ENCODE measurements around the gene SLC6A12.

Gene SLC6A12

GRCh38 chr12:225012-225411 is 11.1 kb upstream of the SLC6A12 start:
- TF ChIP-seq SPI1 (IDR thresholded peaks at IDR 0.05; ENCODE audit: borderline replicate concordance, low read depth) (no peak), POLR2AphosphoS5 (IDR thresholded peaks at IDR 0.05; ENCODE audit: low read depth) (no peak)
- Histone ChIP-seq H3K27ac (replicated peaks) (no peak overlapping the region), H3K27me3 (ENCODE audit: insufficient read depth, poor library complexity, severe bottlenecking) (no peaks in the 10 kb centered on the region), H3K4me3 (replicated peaks; ENCODE audit: insufficient read depth, low read length) (no peak overlapping the region)
- no peak for DNase-seq (ENCODE audit: low read depth in 1 of 2, low spot score in 1 of 2)

GRCh38 chr12:224330-224729 is 10.4 kb upstream of the SLC6A12 start:
- DNase-seq (ENCODE audit: low read depth in 1 of 2, low spot score in 1 of 2): no peak
- no peak overlapping the region for H3K4me3 ChIP-seq (replicated peaks; ENCODE audit: insufficient read depth, low read length)

GRCh38 chr12:223841-224240 is 9.9 kb upstream of the SLC6A12 start:
- TF ChIP-seq GABPA (IDR thresholded peaks at IDR 0.05; ENCODE audit: low read depth) (no peak), POLR2AphosphoS5 (IDR thresholded peaks at IDR 0.05; ENCODE audit: low read depth) (no peak), CTCF (IDR thresholded peaks at IDR 0.05; ENCODE audit: insufficient read depth, low read length) (no peak), SPI1 (IDR thresholded peaks at IDR 0.05; ENCODE audit: borderline replicate concordance, low read depth) (no peak), REST (IDR thresholded peaks at IDR 0.05; ENCODE audit: insufficient replicate concordance, low read depth) (no peak)
- H3K27ac ChIP-seq (replicated peaks): no peak overlapping the region
- no peak overlapping the region for H3K4me3 ChIP-seq (replicated peaks; ENCODE audit: insufficient read depth, low read length)
- no peak for DNase-seq (ENCODE audit: low read depth in 1 of 2, low spot score in 1 of 2)
- H3K27me3 ChIP-seq (ENCODE audit: insufficient read depth, poor library complexity, severe bottlenecking): no peaks in the 10 kb centered on the region

More at GRCh38 chr12:224330-224729, 10.4 kb upstream of the SLC6A12 start:
- H3K27me3 ChIP-seq (ENCODE audit: insufficient read depth, poor library complexity, severe bottlenecking): no peaks in the 10 kb centered on the region
- TF ChIP-seq GABPA (IDR thresholded peaks at IDR 0.05; ENCODE audit: low read depth): no peak
- TF ChIP-seq REST (IDR thresholded peaks at IDR 0.05; ENCODE audit: insufficient replicate concordance, low read depth): no peak
- no peak for TF ChIP-seq SPI1 (IDR thresholded peaks at IDR 0.05; ENCODE audit: borderline replicate concordance, low read depth)
- H3K27ac ChIP-seq (replicated peaks): no peak overlapping the region

GRCh38 chr12:221736-222135 is 7.8 kb upstream of the SLC6A12 start:
- Histone ChIP-seq H3K27ac (replicated peaks) (no peak overlapping the region), H3K4me3 (replicated peaks; ENCODE audit: insufficient read depth, low read length) (no peak overlapping the region), H3K27me3 (ENCODE audit: insufficient read depth, poor library complexity, severe bottlenecking) (no peaks in the 10 kb centered on the region)
- no peak for TF ChIP-seq GABPA (IDR thresholded peaks at IDR 0.05; ENCODE audit: low read depth)
- no peak for TF ChIP-seq REST (IDR thresholded peaks at IDR 0.05; ENCODE audit: insufficient replicate concordance, low read depth)
- TF ChIP-seq SPI1 (IDR thresholded peaks at IDR 0.05; ENCODE audit: borderline replicate concordance, low read depth): no peak
- TF ChIP-seq CTCF (IDR thresholded peaks at IDR 0.05; ENCODE audit: insufficient read depth, low read length): no peak
- no peak for TF ChIP-seq POLR2AphosphoS5 (IDR thresholded peaks at IDR 0.05; ENCODE audit: low read depth)
- no peak for DNase-seq (ENCODE audit: low read depth in 1 of 2, low spot score in 1 of 2)

Measured in HL-60 (cell line).